ENCODE results near the gene SERPINA5.

DNA sequence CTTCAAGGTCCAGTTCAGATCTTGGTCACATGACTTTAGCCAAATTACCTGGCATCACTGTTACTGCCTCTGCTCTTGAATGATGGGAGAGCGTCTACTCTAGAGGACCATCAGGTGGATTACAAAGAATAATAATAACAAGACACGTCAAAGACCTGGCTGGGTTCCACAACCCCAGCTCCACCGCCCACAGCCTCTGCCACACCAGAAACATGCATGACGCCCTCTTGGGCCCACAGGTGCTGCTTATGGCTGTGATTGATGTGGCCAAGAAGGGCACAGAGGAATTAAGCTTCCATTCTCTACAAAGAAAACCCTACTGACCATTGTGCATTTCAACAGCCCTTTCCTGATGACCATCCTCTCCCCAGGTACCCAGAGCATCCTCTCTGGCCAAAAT is 49.2 kb downstream of the SERPINA5 start:
- TF ChIP-seq, protein P1, sequence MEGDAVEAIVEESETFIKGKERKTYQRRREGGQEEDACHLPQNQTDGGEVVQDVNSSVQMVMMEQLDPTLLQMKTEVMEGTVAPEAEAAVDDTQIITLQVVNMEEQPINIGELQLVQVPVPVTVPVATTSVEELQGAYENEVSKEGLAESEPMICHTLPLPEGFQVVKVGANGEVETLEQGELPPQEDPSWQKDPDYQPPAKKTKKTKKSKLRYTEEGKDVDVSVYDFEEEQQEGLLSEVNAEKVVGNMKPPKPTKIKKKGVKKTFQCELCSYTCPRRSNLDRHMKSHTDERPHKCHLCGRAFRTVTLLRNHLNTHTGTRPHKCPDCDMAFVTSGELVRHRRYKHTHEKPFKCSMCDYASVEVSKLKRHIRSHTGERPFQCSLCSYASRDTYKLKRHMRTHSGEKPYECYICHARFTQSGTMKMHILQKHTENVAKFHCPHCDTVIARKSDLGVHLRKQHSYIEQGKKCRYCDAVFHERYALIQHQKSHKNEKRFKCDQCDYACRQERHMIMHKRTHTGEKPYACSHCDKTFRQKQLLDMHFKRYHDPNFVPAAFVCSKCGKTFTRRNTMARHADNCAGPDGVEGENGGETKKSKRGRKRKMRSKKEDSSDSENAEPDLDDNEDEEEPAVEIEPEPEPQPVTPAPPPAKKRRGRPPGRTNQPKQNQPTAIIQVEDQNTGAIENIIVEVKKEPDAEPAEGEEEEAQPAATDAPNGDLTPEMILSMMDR (IDR thresholded peaks at IDR 0.05): no peak
- no peak for TF ChIP-seq POLR2AphosphoS5 (IDR thresholded peaks at IDR 0.05; ENCODE audit: low read depth, low read length)
- TF ChIP-seq, protein P2, sequence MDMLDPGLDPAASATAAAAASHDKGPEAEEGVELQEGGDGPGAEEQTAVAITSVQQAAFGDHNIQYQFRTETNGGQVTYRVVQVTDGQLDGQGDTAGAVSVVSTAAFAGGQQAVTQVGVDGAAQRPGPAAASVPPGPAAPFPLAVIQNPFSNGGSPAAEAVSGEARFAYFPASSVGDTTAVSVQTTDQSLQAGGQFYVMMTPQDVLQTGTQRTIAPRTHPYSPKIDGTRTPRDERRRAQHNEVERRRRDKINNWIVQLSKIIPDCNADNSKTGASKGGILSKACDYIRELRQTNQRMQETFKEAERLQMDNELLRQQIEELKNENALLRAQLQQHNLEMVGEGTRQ (IDR thresholded peaks at IDR 0.05; ENCODE audit: borderline replicate concordance, low read depth, low read length): no peak
- TF ChIP-seq SMC3 (IDR thresholded peaks at IDR 0.05; ENCODE audit: low read depth, low read length): no peak
- no peak for TF ChIP-seq EZH2phosphoT487 (IDR thresholded peaks at IDR 0.05; ENCODE audit: borderline replicate concordance, low read depth)
- TF ChIP-seq, protein P3, sequence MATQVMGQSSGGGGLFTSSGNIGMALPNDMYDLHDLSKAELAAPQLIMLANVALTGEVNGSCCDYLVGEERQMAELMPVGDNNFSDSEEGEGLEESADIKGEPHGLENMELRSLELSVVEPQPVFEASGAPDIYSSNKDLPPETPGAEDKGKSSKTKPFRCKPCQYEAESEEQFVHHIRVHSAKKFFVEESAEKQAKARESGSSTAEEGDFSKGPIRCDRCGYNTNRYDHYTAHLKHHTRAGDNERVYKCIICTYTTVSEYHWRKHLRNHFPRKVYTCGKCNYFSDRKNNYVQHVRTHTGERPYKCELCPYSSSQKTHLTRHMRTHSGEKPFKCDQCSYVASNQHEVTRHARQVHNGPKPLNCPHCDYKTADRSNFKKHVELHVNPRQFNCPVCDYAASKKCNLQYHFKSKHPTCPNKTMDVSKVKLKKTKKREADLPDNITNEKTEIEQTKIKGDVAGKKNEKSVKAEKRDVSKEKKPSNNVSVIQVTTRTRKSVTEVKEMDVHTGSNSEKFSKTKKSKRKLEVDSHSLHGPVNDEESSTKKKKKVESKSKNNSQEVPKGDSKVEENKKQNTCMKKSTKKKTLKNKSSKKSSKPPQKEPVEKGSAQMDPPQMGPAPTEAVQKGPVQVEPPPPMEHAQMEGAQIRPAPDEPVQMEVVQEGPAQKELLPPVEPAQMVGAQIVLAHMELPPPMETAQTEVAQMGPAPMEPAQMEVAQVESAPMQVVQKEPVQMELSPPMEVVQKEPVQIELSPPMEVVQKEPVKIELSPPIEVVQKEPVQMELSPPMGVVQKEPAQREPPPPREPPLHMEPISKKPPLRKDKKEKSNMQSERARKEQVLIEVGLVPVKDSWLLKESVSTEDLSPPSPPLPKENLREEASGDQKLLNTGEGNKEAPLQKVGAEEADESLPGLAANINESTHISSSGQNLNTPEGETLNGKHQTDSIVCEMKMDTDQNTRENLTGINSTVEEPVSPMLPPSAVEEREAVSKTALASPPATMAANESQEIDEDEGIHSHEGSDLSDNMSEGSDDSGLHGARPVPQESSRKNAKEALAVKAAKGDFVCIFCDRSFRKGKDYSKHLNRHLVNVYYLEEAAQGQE (IDR thresholded peaks at IDR 0.05; ENCODE audit: low read depth, low read length): no peak

Data from SK-N-SH (cell line).